GM12892 (cell line): ENCODE results near the gene ACRV1.

Experiments used
- POLR2A ChIP-seq: IDR thresholded peaks from 2 replicates; pipeline ENCODE4 v1.6.1; 2011; ENCODE audit warnings: low read depth, low read length, control low read depth
- POLR2AphosphoS5 ChIP-seq: IDR thresholded peaks from 2 replicates; pipeline ENCODE4 v1.6.1; 2011; ENCODE audit warnings: low read depth, low read length, control low read depth

DNA sequence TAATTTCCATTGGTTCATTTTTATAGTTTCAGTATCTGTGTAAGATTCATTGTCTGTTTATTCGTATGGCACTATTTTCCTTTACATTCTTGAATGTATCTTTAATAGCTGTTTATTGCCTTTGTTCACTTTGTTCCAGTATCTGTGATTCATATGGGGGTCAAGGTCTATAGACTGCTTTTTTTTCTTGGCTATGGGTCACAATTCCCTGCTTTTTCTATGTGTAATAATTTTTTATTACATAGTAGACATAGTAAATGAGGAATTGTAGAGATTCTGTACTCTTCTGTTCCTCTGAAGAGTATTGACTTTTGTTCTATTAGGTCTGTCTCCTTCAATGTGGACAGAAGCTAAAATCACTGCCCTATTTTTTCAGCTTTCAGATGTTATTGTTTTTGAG, 10.5 kb downstream of the ACRV1 start:
- no peak for TF ChIP-seq POLR2AphosphoS5
- TF ChIP-seq POLR2A, result no peak
